ENCODE measurements around the gene DPYSL3.

Gene DPYSL3

DNA sequence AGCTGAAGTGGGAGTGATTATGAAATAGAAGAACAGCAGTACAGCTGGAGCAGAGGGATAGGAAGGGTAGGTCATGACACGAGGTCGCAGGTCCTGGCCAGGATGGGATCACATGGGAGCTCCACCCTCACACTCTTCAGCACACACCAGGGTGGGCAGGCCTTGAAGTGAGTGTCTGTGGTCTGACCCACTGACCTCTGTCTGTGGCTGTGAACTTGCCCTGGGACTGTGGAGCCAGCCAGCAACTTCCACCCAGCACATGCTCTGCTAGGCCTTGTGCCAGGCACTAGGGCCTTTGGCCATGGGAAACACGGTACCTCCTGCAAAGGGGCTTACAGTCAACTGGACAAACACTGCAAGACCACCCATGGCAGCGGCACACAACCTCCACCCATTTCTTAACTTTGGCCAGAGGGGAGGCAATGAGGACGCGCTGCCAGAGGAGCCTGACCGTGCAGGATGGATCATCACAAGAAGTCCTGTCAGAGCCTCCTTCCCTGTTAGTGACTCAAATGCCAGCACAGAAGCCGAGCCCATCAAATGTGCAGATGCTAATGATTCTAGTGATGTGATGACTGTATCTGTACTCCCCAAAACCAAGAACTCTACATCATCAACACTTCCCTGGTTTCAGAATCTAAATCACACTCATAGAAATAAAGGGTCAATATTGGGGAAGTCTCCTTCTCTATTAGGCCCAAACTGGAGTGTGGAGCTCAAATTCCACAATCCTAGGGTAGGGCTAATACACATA, 113.6 kb downstream of the DPYSL3 start:
- Histone ChIP-seq H3K4me3 (ENCODE audit: insufficient read depth, low read depth, low read length, poor library complexity, severe bottlenecking) (no peak overlapping the region), H3K36me3 (ENCODE audit: control insufficient read depth, insufficient read depth, low read length) (no peaks in the 10 kb centered on the region), H3K9me3 (ENCODE audit: control insufficient read depth, low read length) (no peaks in the 10 kb centered on the region), H3K27ac (ENCODE audit: insufficient read depth, low read length, poor library complexity, severe bottlenecking) (no peak overlapping the region), H3K27me3 (replicated peaks; ENCODE audit: control insufficient read depth, insufficient read depth, low read length, poor library complexity, severe bottlenecking) (no peaks in the 10 kb centered on the region), H3K4me1 (ENCODE audit: control insufficient read depth, insufficient read depth, low read length, poor library complexity, severe bottlenecking) (no peaks in the 10 kb centered on the region)
- DNase-seq = no peak

DNA sequence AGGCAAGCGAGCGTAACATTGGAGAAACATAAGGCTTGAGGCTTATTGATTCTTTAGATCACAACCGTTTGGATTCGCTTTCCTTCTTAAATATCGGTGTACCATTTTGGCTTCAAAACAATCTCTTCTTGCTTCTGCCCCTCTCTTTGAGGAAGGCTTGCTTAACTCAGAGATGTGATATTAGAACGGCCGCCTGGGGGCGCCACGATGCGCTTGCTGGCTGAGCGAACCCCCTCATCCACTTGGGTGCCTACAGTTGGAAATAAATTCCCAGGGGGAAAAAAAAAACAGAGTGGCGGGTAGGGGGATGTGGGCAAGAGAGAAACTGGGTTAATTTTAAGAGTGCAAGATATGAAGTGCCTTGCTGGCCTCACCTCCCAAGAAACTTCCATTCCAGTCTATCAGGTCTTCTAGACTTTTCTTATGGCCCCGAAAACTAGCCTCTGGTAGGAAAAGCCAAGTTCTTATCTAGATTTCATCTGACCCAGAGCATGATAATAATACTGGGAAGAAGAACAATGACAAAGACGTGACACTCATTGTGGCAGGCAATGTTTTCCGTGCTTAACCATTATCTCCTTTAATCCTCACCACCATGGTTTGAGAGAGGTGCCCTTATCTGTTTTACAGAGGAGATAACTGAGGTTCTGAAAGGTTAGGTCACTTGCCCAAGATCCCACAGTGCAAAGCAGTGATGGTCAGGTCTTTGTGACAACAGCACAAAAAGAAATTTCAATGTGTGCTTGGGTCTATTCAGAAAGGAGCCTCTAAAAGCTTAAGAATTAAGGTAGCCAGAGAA, 115.8 kb downstream of the DPYSL3 start:
- no peak for DNase-seq
- Histone ChIP-seq H3K4me1 (ENCODE audit: control insufficient read depth, insufficient read depth, low read length, poor library complexity, severe bottlenecking) (no peaks in the 10 kb centered on the region), H3K27me3 (replicated peaks; ENCODE audit: control insufficient read depth, insufficient read depth, low read length, poor library complexity, severe bottlenecking) (no peaks in the 10 kb centered on the region), H3K27ac (ENCODE audit: insufficient read depth, low read length, poor library complexity, severe bottlenecking) (no peak overlapping the region), H3K4me3 (ENCODE audit: insufficient read depth, low read depth, low read length, poor library complexity, severe bottlenecking) (no peak overlapping the region), H3K9me3 (ENCODE audit: control insufficient read depth, low read length) (no peaks in the 10 kb centered on the region), H3K36me3 (ENCODE audit: control insufficient read depth, insufficient read depth, low read length) (no peaks in the 10 kb centered on the region)

DNA sequence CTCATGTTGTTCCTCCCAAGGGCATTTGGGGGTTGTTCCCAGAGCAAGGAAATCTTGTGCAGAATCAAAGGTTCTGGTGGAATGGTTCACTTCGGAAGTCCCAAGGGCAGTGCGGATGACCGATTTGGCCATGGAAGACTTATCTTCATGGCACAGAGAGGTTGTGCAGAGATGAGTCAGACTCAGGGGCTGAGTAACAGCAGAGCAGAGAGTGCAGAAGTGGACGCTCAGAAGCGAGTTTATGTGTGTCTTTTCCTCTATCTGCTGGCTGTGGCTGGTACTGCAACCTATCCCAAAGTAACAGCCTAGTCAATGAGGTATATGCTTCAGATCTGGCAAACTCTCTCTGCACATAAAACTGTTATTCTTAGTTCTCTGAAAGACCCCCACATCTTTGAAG, 118.1 kb downstream of the DPYSL3 start:
- Histone ChIP-seq H3K27me3 (replicated peaks; ENCODE audit: control insufficient read depth, insufficient read depth, low read length, poor library complexity, severe bottlenecking) (peaks cover 4% of the 10 kb centered on the region), H3K27ac (ENCODE audit: insufficient read depth, low read length, poor library complexity, severe bottlenecking) (no peak overlapping the region), H3K36me3 (ENCODE audit: control insufficient read depth, insufficient read depth, low read length) (no peaks in the 10 kb centered on the region), H3K4me1 (ENCODE audit: control insufficient read depth, insufficient read depth, low read length, poor library complexity, severe bottlenecking) (no peaks in the 10 kb centered on the region), H3K4me3 (ENCODE audit: insufficient read depth, low read depth, low read length, poor library complexity, severe bottlenecking) (no peak overlapping the region), H3K9me3 (ENCODE audit: control insufficient read depth, low read length) (no peaks in the 10 kb centered on the region)
- DNase-seq = no peak

DNA sequence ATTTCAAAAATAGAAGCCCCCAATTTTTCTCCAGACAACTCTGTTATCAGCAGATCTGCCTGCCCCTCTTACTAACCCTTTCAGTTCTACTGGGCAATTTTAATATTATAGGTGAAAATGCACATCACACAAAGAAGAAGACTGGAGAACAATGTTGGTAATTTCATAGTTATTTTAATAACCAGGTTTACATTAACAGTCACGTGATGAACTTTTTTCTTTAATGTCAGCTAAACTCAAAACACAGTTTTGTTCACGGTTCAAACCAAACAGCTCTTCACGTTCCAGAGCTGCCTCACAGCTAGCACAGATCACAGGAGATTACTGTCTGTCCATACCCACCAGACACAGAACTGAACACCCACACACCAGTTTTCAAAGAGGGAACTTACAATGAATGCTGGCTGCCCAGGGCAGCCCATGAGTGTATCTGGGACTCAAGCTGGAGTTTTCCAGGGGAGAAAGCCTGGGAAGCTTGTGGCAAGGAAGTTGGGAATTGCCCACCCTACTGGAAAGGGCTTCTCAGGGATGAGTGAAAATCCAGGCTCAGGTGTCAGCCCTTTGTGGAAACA, 119.1 kb downstream of the DPYSL3 start:
- no peaks in the 10 kb centered on the region for H3K9me3 ChIP-seq (ENCODE audit: control insufficient read depth, low read length)
- H3K27me3 ChIP-seq (replicated peaks; ENCODE audit: control insufficient read depth, insufficient read depth, low read length, poor library complexity, severe bottlenecking) = peaks cover 4% of the 10 kb centered on the region
- H3K4me3 ChIP-seq (ENCODE audit: insufficient read depth, low read depth, low read length, poor library complexity, severe bottlenecking) = no peak overlapping the region
- H3K36me3 ChIP-seq (ENCODE audit: control insufficient read depth, insufficient read depth, low read length) = no peaks in the 10 kb centered on the region
- H3K4me1 ChIP-seq (ENCODE audit: control insufficient read depth, insufficient read depth, low read length, poor library complexity, severe bottlenecking) = no peaks in the 10 kb centered on the region
- no peak for DNase-seq
- no peak overlapping the region for H3K27ac ChIP-seq (ENCODE audit: insufficient read depth, low read length, poor library complexity, severe bottlenecking)

DNA sequence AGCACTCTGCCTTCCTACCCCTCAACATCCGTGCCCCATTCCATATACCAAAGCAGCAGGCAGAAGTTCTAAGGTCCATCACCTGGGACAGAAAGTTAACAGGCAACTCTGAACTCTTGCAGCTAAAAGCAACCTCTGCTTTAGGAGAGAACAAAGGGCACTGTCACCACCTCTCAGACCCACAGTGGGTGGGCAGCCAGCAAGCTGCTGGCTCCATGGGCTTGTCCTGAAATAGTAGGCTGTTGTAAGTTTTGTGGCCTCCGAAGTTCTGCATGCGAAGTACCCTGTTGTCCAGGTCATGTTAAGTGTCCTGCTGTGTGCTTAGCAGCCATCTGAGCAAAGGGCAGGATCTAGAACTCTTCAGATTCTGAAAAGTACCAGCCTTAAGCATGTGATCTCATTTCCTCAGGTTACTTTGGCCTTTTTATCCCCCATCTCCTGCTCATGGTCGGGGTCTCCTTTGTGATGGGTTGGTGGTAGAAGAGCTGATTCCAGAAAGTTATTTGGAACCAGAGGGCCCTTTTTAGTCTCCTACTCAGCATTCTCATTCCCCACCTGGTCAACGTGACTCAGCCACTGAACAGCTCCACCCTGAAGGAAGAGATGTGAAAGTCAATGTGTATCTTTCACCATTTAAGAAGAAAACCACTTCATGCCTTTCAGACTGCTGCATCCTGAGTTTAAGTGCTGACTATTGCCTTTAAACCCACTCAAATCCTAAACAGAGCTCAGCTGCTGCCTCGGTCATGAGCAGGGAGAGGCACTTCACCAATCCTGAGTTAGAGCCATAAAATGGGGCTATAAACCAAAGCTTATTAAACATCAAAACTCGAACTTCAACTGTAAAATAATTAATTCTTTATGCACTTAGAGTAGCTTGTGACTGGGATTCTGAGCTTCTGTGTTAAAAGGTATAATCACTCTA, 121.4 kb downstream of the DPYSL3 start:
- Histone ChIP-seq H3K4me1 (ENCODE audit: control insufficient read depth, insufficient read depth, low read length, poor library complexity, severe bottlenecking) (no peaks in the 10 kb centered on the region), H3K36me3 (ENCODE audit: control insufficient read depth, insufficient read depth, low read length) (no peaks in the 10 kb centered on the region), H3K27ac (ENCODE audit: insufficient read depth, low read length, poor library complexity, severe bottlenecking) (no peak overlapping the region), H3K9me3 (ENCODE audit: control insufficient read depth, low read length) (no peaks in the 10 kb centered on the region), H3K27me3 (replicated peaks; ENCODE audit: control insufficient read depth, insufficient read depth, low read length, poor library complexity, severe bottlenecking) (peaks cover 4% of the 10 kb centered on the region), H3K4me3 (ENCODE audit: insufficient read depth, low read depth, low read length, poor library complexity, severe bottlenecking) (no peak overlapping the region)
- no peak for DNase-seq

DNA sequence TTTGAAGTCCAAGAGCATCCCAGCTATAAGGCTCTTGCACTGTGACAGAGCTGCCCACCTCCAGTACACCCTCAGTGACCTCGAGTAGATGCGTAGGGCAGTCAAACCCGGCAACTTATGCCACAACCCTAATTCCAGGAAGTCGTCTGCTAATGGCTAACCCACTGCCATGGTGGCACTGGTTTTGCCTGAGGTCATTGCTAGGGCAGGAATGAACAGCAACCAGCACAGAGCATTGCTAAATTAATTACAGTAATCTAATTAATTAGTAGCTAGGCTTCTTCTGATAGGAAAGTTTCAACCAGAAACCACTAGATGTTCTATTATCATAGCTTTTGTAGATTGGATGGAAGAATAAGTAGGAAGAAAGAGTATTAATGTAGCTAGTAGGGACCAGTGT, 122.8 kb downstream of the DPYSL3 start:
- no peak overlapping the region for H3K27ac ChIP-seq (ENCODE audit: insufficient read depth, low read length, poor library complexity, severe bottlenecking)
- H3K27me3 ChIP-seq (replicated peaks; ENCODE audit: control insufficient read depth, insufficient read depth, low read length, poor library complexity, severe bottlenecking) = peaks cover 4% of the 10 kb centered on the region
- H3K4me3 ChIP-seq (ENCODE audit: insufficient read depth, low read depth, low read length, poor library complexity, severe bottlenecking) = no peak overlapping the region
- no peaks in the 10 kb centered on the region for H3K4me1 ChIP-seq (ENCODE audit: control insufficient read depth, insufficient read depth, low read length, poor library complexity, severe bottlenecking)
- H3K36me3 ChIP-seq (ENCODE audit: control insufficient read depth, insufficient read depth, low read length) = no peaks in the 10 kb centered on the region
- no peaks in the 10 kb centered on the region for H3K9me3 ChIP-seq (ENCODE audit: control insufficient read depth, low read length)
- DNase-seq = no peak

DNA sequence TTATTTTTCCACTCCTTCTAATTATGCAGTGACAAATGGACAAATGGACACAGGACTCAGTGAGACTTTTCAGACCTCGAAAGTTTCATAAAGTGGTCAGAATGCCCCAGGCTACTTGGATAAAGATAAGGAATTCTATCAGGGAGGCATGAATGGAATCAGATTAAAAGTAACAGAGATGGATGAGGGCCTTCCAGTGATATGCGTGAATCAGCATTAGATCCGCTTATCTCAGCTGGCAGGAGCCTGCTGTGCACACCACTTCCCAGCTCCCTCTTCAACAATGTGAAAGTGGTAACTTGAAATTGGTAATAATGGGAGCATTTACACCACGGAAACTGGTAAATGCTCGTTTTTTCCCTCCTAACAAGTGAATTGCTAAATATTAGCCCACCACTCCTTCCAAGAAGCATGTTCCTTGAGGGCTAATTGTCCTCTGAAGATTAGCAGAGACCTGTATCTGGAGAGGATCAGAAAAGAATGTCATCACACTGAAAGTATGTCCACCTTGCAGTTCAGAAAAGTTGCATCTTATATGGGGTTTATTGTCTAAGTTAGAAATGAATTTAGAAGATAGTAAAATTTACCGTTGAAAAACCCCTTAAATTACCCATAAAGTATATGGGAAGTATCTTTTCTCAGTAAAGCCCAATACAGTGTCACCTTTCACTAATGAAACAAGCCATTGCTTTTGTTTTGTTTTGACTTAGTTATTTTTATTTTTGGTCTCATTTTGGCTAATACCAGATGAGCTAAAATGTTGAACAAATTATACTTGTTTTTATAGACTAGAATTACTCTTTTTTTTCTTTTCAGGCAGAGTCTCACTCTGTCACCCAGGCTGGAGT, 125.3 kb downstream of the DPYSL3 start:
- no peaks in the 10 kb centered on the region for H3K9me3 ChIP-seq (ENCODE audit: control insufficient read depth, low read length)
- DNase-seq = no peak
- no peaks in the 10 kb centered on the region for H3K36me3 ChIP-seq (ENCODE audit: control insufficient read depth, insufficient read depth, low read length)
- H3K27me3 ChIP-seq (replicated peaks; ENCODE audit: control insufficient read depth, insufficient read depth, low read length, poor library complexity, severe bottlenecking) = peaks cover 4% of the 10 kb centered on the region
- no peak overlapping the region for H3K4me3 ChIP-seq (ENCODE audit: insufficient read depth, low read depth, low read length, poor library complexity, severe bottlenecking)
- no peak overlapping the region for H3K27ac ChIP-seq (ENCODE audit: insufficient read depth, low read length, poor library complexity, severe bottlenecking)
- no peaks in the 10 kb centered on the region for H3K4me1 ChIP-seq (ENCODE audit: control insufficient read depth, insufficient read depth, low read length, poor library complexity, severe bottlenecking)

DNA sequence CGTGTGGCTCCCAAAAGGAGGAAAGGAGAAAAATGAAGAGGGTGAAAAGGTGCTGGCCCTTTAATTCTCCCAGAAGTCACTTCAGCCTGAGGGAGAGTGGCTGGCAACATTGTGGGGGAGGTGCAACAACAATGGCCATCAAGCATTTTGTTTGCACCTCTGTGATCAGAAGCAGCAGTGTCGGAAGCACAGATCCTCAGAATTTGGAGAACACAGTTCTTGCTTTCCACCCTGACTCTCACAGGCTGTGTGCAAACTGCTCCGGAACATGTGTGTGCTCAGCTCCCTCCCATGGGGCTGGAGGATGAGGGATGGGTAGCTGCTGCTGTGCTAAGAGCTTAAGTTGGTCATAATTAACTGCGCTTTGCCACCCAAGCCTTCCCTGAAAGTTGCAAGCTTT, 127.1 kb downstream of the DPYSL3 start:
- Histone ChIP-seq H3K36me3 (ENCODE audit: control insufficient read depth, insufficient read depth, low read length) (no peaks in the 10 kb centered on the region), H3K27me3 (replicated peaks; ENCODE audit: control insufficient read depth, insufficient read depth, low read length, poor library complexity, severe bottlenecking) (no peaks in the 10 kb centered on the region), H3K4me3 (ENCODE audit: insufficient read depth, low read depth, low read length, poor library complexity, severe bottlenecking) (no peak overlapping the region), H3K27ac (ENCODE audit: insufficient read depth, low read length, poor library complexity, severe bottlenecking) (no peak overlapping the region), H3K4me1 (ENCODE audit: control insufficient read depth, insufficient read depth, low read length, poor library complexity, severe bottlenecking) (no peaks in the 10 kb centered on the region), H3K9me3 (ENCODE audit: control insufficient read depth, low read length) (no peaks in the 10 kb centered on the region)
- no peak for DNase-seq

DNA sequence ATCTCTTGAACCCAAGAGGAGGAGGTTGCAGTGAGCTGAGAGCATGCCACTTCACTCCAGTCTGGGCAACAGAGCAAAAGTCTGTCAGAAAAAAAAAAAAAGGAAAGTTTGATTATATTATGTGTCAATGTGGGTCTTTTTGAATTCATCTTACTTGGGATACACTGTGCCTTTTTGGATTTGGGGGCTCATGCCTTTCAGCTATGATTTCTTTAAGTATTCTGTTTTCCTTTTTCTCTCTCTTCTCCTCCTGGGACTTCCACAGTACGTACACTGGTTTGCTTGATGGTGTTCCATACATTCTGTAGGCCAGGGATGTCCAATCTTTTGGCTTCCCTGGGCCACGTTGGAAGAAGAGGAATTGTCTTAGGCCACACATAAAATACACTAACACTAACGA, 128.3 kb downstream of the DPYSL3 start:
- no peak overlapping the region for H3K27ac ChIP-seq (ENCODE audit: insufficient read depth, low read length, poor library complexity, severe bottlenecking)
- H3K9me3 ChIP-seq (ENCODE audit: control insufficient read depth, low read length) = no peaks in the 10 kb centered on the region
- H3K4me1 ChIP-seq (ENCODE audit: control insufficient read depth, insufficient read depth, low read length, poor library complexity, severe bottlenecking) = no peaks in the 10 kb centered on the region
- H3K27me3 ChIP-seq (replicated peaks; ENCODE audit: control insufficient read depth, insufficient read depth, low read length, poor library complexity, severe bottlenecking) = no peaks in the 10 kb centered on the region
- H3K4me3 ChIP-seq (ENCODE audit: insufficient read depth, low read depth, low read length, poor library complexity, severe bottlenecking) = no peak overlapping the region
- H3K36me3 ChIP-seq (ENCODE audit: control insufficient read depth, insufficient read depth, low read length) = no peaks in the 10 kb centered on the region
- DNase-seq = no peak

All from effector memory CD4-positive, alpha-beta T cell (primary cell).